OCI-LY1 (cell line): ENCODE measurements around the gene RDH13.

Source experiments
- H2AFZ ChIP-seq: fragments of 200-600 bp; sonication (generic), shearing (Covaris generic); 2 replicates; pipeline ENCODE4 v1.6.0; 2014; ENCODE audit warnings: antibody characterized with exemption, mild to moderate bottlenecking, low read length
- H3F3A ChIP-seq: fragments of 200-600 bp; sonication (generic), shearing (Covaris generic); 2 replicates; pipeline ENCODE4 v1.6.0; 2014; ENCODE audit warnings: mild to moderate bottlenecking, antibody characterized with exemption, low read length, moderate library complexity; ENCODE audit not compliant: insufficient read depth
- H3K27ac ChIP-seq: fragments of 200-600 bp; sonication (generic); 2 replicates; pipeline ENCODE4 v1.5.1; 2014; ENCODE audit warnings: low read length, mixed run types, mild to moderate bottlenecking, low read depth; ENCODE audit not compliant: poor library complexity, severe bottlenecking
- H3K27me3 ChIP-seq: fragments of 200-600 bp; sonication (generic); 2 replicates; pipeline ENCODE4 v1.6.0; 2014; ENCODE audit warnings: antibody characterized with exemption, mild to moderate bottlenecking, low read length, moderate library complexity; ENCODE audit not compliant: insufficient read depth
- H3K36me3 ChIP-seq: fragments of 200-600 bp; sonication (generic); 2 replicates; pipeline ENCODE4 v1.6.1; 2014; ENCODE audit warnings: mild to moderate bottlenecking, antibody characterized with exemption, low read length, moderate library complexity, mixed read lengths; ENCODE audit not compliant: insufficient read depth
- H3K4me1 ChIP-seq: fragments of 200-600 bp; sonication (generic); 2 replicates; pipeline ENCODE4 v1.5.1; 2014; ENCODE audit warnings: mild to moderate bottlenecking, low read length, moderate library complexity; ENCODE audit not compliant: insufficient read depth, severe bottlenecking
- H3K4me2 ChIP-seq: fragments of 200-600 bp; sonication (generic), shearing (Covaris generic); 2 replicates; pipeline ENCODE4 v1.6.1; 2014; ENCODE audit warnings: low read length
- H3K4me3 ChIP-seq: fragments of 200-600 bp; sonication (generic); 2 replicates; pipeline ENCODE4 v1.5.1; 2014; ENCODE audit warnings: low read length, low read depth, mild to moderate bottlenecking, mixed read lengths; ENCODE audit not compliant: poor library complexity, severe bottlenecking
- H3K79me2 ChIP-seq: fragments of 200-600 bp; shearing (Covaris generic); 2 replicates; pipeline ENCODE4 v1.6.1; 2016; ENCODE audit warnings: mixed run types, low read length, mixed read lengths; ENCODE audit not compliant: insufficient read depth
- H3K9ac ChIP-seq: fragments of 200-600 bp; sonication (generic), shearing (Covaris generic); 2 replicates; pipeline ENCODE4 v1.6.1; 2014; ENCODE audit warnings: mild to moderate bottlenecking, low read length, mixed read lengths
- H3K9me2 ChIP-seq: fragments of 200-600 bp; sonication (generic), shearing (Covaris generic); 2 replicates; pipeline ENCODE4 v1.6.1; 2014; ENCODE audit warnings: low read depth, mild to moderate bottlenecking, low read length, mixed read lengths
- H3K9me3 ChIP-seq: fragments of 200-600 bp; shearing (Covaris generic); 2 replicates; pipeline ENCODE4 v1.6.1; 2014; ENCODE audit warnings: low read length, mixed read lengths
- H4K20me1 ChIP-seq: fragments of 200-600 bp; sonication (generic), shearing (Covaris generic); 2 replicates; pipeline ENCODE4 v1.6.0; 2016; ENCODE audit warnings: mild to moderate bottlenecking, low read length; ENCODE audit not compliant: insufficient read depth
- CTCF ChIP-seq: fragments of 200-600 bp; sonication (generic), shearing (Covaris generic); IDR thresholded peaks from 2 replicates; pipeline ENCODE4 v1.5.1; 2017; ENCODE audit warnings: mild to moderate bottlenecking, antibody characterized with exemption, low read length, moderate library complexity, mixed read lengths
- EZH2 ChIP-seq: fragments of 200-600 bp; sonication (generic), shearing (Covaris generic); IDR thresholded peaks from 2 replicates; pipeline ENCODE4 v1.8.0; 2017; ENCODE audit warnings: borderline replicate concordance, mixed run types, mild to moderate bottlenecking, antibody characterized with exemption, low read length, moderate library complexity, mixed read lengths

The RDH13 gene

GRCh38 chr19:55089342-55089944 is 26.5 kb upstream of the RDH13 start:
- TF ChIP-seq EZH2 (no peak), CTCF (no peak)
- Histone ChIP-seq H3K9me3 (no peaks in the 10 kb centered on the region), H3K4me2 (no peak overlapping the region), H3K9ac (no peak overlapping the region), H3K4me3 (no peak overlapping the region), H3K79me2 (no peaks in the 10 kb centered on the region), H3K4me1 (no peaks in the 10 kb centered on the region), H3K27ac (no peak overlapping the region), H3K36me3 (peaks cover 14% of the 10 kb centered on the region; the same call in 1 of the 2 replicates), H4K20me1 (no peaks in the 10 kb centered on the region), H3K27me3 (no peaks in the 10 kb centered on the region), H3F3A (no peaks in the 10 kb centered on the region), H3K9me2 (no peaks in the 10 kb centered on the region), H2AFZ (no peak overlapping the region)

GRCh38 chr19:55088543-55089341 is 25.8 kb upstream of the RDH13 start:
- Histone ChIP-seq H3K9ac (no peak overlapping the region), H3K4me2 (no peak overlapping the region), H3F3A (no peaks in the 10 kb centered on the region), H4K20me1 (no peaks in the 10 kb centered on the region), H3K36me3 (peaks cover 11% of the 10 kb centered on the region; the same call in 1 of the 2 replicates), H3K27me3 (no peaks in the 10 kb centered on the region), H2AFZ (no peak overlapping the region), H3K4me3 (no peak overlapping the region), H3K9me2 (no peaks in the 10 kb centered on the region), H3K79me2 (no peaks in the 10 kb centered on the region), H3K27ac (no peak overlapping the region), H3K4me1 (no peaks in the 10 kb centered on the region), H3K9me3 (no peaks in the 10 kb centered on the region)
- TF ChIP-seq EZH2 (no peak), CTCF (peak; percentile 51)

GRCh38 chr19:55088021-55088451 is 25.1 kb upstream of the RDH13 start:
- Histone ChIP-seq H3F3A (no peaks in the 10 kb centered on the region), H3K36me3 (peaks cover 11% of the 10 kb centered on the region; the same call in 1 of the 2 replicates), H3K9me3 (no peaks in the 10 kb centered on the region), H2AFZ (no peak overlapping the region), H3K27me3 (no peaks in the 10 kb centered on the region), H3K9me2 (no peaks in the 10 kb centered on the region), H3K27ac (no peak overlapping the region), H4K20me1 (no peaks in the 10 kb centered on the region), H3K4me3 (no peak overlapping the region), H3K4me2 (no peak overlapping the region), H3K79me2 (no peaks in the 10 kb centered on the region), H3K9ac (no peak overlapping the region), H3K4me1 (no peaks in the 10 kb centered on the region)
- TF ChIP-seq CTCF (no peak), EZH2 (no peak)
